Erythroblast (primary cell): ENCODE data around the gene ANGPT4.

Experiments
- GATA1 ChIP-seq: IDR thresholded peaks from 2 replicates; pipeline ENCODE4 v1.6.1; 2011; ENCODE audit warnings: low read depth, mild to moderate bottlenecking, control low read depth, low read length, moderate library complexity
- POLR2A ChIP-seq: IDR thresholded peaks from 2 replicates; pipeline ENCODE4 v1.6.1; 2011; ENCODE audit warnings: mild to moderate bottlenecking, low read length

- TF ChIP-seq POLR2A (no peak), GATA1 (no peak)
These were observed 46.5 kb downstream of the ANGPT4 start for GRCh38 chr20:869606-870005.
